HG03442 (cell line): ENCODE results near the gene RIMBP3B.
A peak's percentile ranks its signal among the peaks of the same experiment; 100 is the strongest.
"Not testable (repeated sequence)": the region's sequence is repeated elsewhere in the genome, so short reads cannot be mapped to it uniquely, and the experiment has no call there.

Experiments
- ATAC-seq: cut with Tn5 transposase; IDR thresholded peaks from one replicate; pipeline ENCODE4 v1.9.1; 2021; ENCODE audit warnings: mild to moderate bottlenecking, moderate library complexity; ENCODE audit not compliant: unreplicated experiment

RIMBP3B gene

GRCh38 chr22:21383701-21384467 lies at the start of gene RIMBP3B:
RIMBP3B (plus strand) TSS chr22:21383751; CDS start chr22:21383859, 108 bp downstream.
- peak; percentile 38 for ATAC-seq

GRCh38 chr22:21357527-21357926 lies 26.0 kb upstream of the RIMBP3B start:
- not testable (repeated sequence) for ATAC-seq

- not testable (repeated sequence) for ATAC-seq
Observed at GRCh38 chr22:21360525-21360924, 23.0 kb upstream of the RIMBP3B start.

GRCh38 chr22:21362473-21362872 lies 21.1 kb upstream of the RIMBP3B start:
- not testable (repeated sequence) for ATAC-seq

- ATAC-seq, result not testable (repeated sequence)
Observed at GRCh38 chr22:21363061-21363460, 20.5 kb upstream of the RIMBP3B start.

GRCh38 chr22:21363803-21364202 lies 19.7 kb upstream of the RIMBP3B start:
- ATAC-seq, result not testable (repeated sequence)

- ATAC-seq, result not testable (repeated sequence)
Observed at GRCh38 chr22:21364362-21364761, 19.2 kb upstream of the RIMBP3B start.

GRCh38 chr22:21365337-21365736 lies 18.2 kb upstream of the RIMBP3B start:
- ATAC-seq, result not testable (repeated sequence)

GRCh38 chr22:21368603-21369310 lies 14.8 kb upstream of the RIMBP3B start:
- not testable (repeated sequence) for ATAC-seq

GRCh38 chr22:21375880-21376279 lies 7.7 kb upstream of the RIMBP3B start:
- ATAC-seq, result not testable (repeated sequence)

GRCh38 chr22:21384468-21385357 lies 1.2 kb downstream of the RIMBP3B start:
- ATAC-seq, result peak; percentile 24

- ATAC-seq, result not testable (repeated sequence)
Observed at GRCh38 chr22:21389480-21389879, 5.9 kb downstream of the RIMBP3B start.

- not testable (repeated sequence) for ATAC-seq
Observed at GRCh38 chr22:21390013-21390412, 6.5 kb downstream of the RIMBP3B start.

- ATAC-seq, result not testable (repeated sequence)
Observed at GRCh38 chr22:21394613-21395012, 11.1 kb downstream of the RIMBP3B start.

- ATAC-seq, result not testable (repeated sequence)
Observed at GRCh38 chr22:21401197-21401969, 17.8 kb downstream of the RIMBP3B start.

- ATAC-seq, result not testable (repeated sequence)
Observed at GRCh38 chr22:21402763-21403314, 19.3 kb downstream of the RIMBP3B start.

GRCh38 chr22:21407139-21407538 lies 23.6 kb downstream of the RIMBP3B start:
- ATAC-seq, result not testable (repeated sequence)

GRCh38 chr22:21407792-21408191 lies 24.2 kb downstream of the RIMBP3B start:
- ATAC-seq, result not testable (repeated sequence)

- ATAC-seq, result not testable (repeated sequence)
Observed at GRCh38 chr22:21416375-21416774, 32.8 kb downstream of the RIMBP3B start.
